Muscle layer of duodenum (tissue), 2 donors: Measurements from ENCODE around the gene ZBTB25.

Source experiments
- H3K27ac ChIP-seq: one replicate; pipeline ENCODE4 v1.7.0; 2013; ENCODE audit warnings: mild to moderate bottlenecking, low read length
- H3K27me3 ChIP-seq: one replicate; pipeline ENCODE4 v1.7.0; 2013; ENCODE audit warnings: low read depth, mild to moderate bottlenecking, control low read depth, low read length
- H3K36me3 ChIP-seq, 2 donors: one replicate each; pipeline ENCODE4 v1.7.0; 2013; ENCODE audit warnings: low read length in 2 of 2, control low read depth in 1 of 2, mild to moderate bottlenecking in 1 of 2; ENCODE audit not compliant: insufficient read depth in 2 of 2, control insufficient read depth in 1 of 2
- H3K4me1 ChIP-seq, 2 donors: one replicate each; pipeline ENCODE4 v1.7.0; 2013; ENCODE audit warnings: low read length in 2 of 2, mild to moderate bottlenecking in 2 of 2, control low read depth in 1 of 2, moderate library complexity in 1 of 2; ENCODE audit not compliant: insufficient read depth in 2 of 2, control insufficient read depth in 1 of 2
- H3K4me3 ChIP-seq, 2 donors: one replicate each; pipeline ENCODE4 v1.7.0; 2013; ENCODE audit warnings: low read length in 2 of 2, low read depth in 1 of 2, mild to moderate bottlenecking in 1 of 2
- H3K9me3 ChIP-seq, 2 donors: one replicate each; pipeline ENCODE4 v1.7.0; 2013; ENCODE audit warnings: low read length in 2 of 2, control low read depth in 1 of 2, mild to moderate bottlenecking in 1 of 2; ENCODE audit not compliant: control insufficient read depth in 1 of 2
- donor health status: healthy.

The ZBTB25 gene

GRCh38 chr14:64509036-64509435 is 5.4 kb upstream of the ZBTB25 start:
- no peaks in the 10 kb centered on the region for H3K27me3 ChIP-seq
- peaks cover 0 to 4% of the 10 kb centered on the region in 2 donors for H3K36me3 ChIP-seq
- H3K27ac ChIP-seq: no peak overlapping the region
- H3K4me3 ChIP-seq: no peak overlapping the region
- peaks cover 23 to 30% of the 10 kb centered on the region in 2 donors for H3K4me1 ChIP-seq
- no peaks in the 10 kb centered on the region for H3K9me3 ChIP-seq

DNA sequence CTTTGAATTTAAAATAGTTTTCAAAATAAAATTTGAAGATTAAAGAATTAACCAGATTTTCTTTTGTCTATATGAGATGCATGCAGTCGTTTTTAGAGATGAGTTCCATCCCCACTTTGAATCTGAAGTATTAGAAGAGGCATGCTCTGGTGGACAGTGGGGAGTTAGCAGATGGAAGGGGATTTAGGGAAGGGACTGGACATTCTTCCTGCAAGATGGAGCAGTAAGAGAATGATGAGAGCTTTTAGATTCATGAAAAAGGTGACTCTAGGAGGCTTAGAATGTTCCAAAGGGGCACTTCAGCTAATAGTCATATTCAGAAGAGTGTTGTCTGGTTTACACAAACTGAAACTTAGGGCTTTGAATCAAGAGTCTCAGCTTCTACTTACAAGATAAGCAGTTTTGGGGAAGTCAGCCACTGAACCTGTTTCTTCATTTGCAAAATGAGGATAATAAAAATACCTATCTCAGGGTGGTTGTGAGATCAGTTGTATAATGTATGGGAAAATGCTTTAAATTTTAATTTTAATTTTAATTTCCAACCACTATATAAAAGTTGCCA is 4.7 kb upstream of the ZBTB25 start:
- Histone ChIP-seq H3K27ac (no peak overlapping the region), H3K4me1 (peaks cover 23 to 30% of the 10 kb centered on the region in 2 donors), H3K36me3 (peaks cover 0 to 8% of the 10 kb centered on the region in 2 donors), H3K9me3 (no peaks in the 10 kb centered on the region), H3K27me3 (no peaks in the 10 kb centered on the region), H3K4me3 (no peak overlapping the region)

- Histone ChIP-seq H3K27ac (peak overlapping the region; percentile 50), H3K27me3 (no peaks in the 10 kb centered on the region), H3K4me1 (peaks cover 23 to 34% of the 10 kb centered on the region in 2 donors), H3K36me3 (peaks cover 0 to 8% of the 10 kb centered on the region in 2 donors), H3K9me3 (no peaks in the 10 kb centered on the region), H3K4me3 (no peak overlapping the region)
Measured at GRCh38 chr14:64507376-64508156, 3.9 kb upstream of the ZBTB25 start.

GRCh38 chr14:64506721-64507120 is 3.1 kb upstream of the ZBTB25 start:
- peak overlapping the region; percentile 50 for H3K27ac ChIP-seq

GRCh38 chr14:64504897-64505794 is 1.5 kb upstream of the ZBTB25 start:
- H3K27ac ChIP-seq: peak overlapping the region; percentile 93
- no peaks in the 10 kb centered on the region for H3K27me3 ChIP-seq
- H3K4me1 ChIP-seq: peaks cover 28 to 35% of the 10 kb centered on the region in 2 donors
- peaks cover 0 to 8% of the 10 kb centered on the region in 2 donors for H3K36me3 ChIP-seq
- peak overlapping the region; percentile 90 to 97 for H3K4me3 ChIP-seq
- no peaks in the 10 kb centered on the region for H3K9me3 ChIP-seq

More at GRCh38 chr14:64506721-64507120, 3.1 kb upstream of the ZBTB25 start:
- H3K4me3 ChIP-seq: peak overlapping the region; percentile 35 to 90
- H3K36me3 ChIP-seq: peaks cover 0 to 8% of the 10 kb centered on the region in 2 donors
- H3K4me1 ChIP-seq: peaks cover 31 to 42% of the 10 kb centered on the region in 2 donors
- H3K27me3 ChIP-seq: no peaks in the 10 kb centered on the region
- no peaks in the 10 kb centered on the region for H3K9me3 ChIP-seq

GRCh38 chr14:64504310-64504896 is 765 bp upstream of the ZBTB25 start, which contains the start of gene ZBTB1:
TSS of gene ZBTB1 (plus strand) at chr14:64504770. CDS start at chr14:64521505, 16,735 bp downstream.
- Histone ChIP-seq H3K27ac (peak within 1 kb of the TSS; percentile 93), H3K36me3 (peaks cover 0 to 8% of the 10 kb centered on the region in 2 donors), H3K4me1 (peaks cover 28 to 34% of the 10 kb centered on the region in 2 donors), H3K4me3 (peak within 1 kb of the TSS; percentile 90 to 97), H3K9me3 (no peaks in the 10 kb centered on the region), H3K27me3 (no peaks in the 10 kb centered on the region)

DNA sequence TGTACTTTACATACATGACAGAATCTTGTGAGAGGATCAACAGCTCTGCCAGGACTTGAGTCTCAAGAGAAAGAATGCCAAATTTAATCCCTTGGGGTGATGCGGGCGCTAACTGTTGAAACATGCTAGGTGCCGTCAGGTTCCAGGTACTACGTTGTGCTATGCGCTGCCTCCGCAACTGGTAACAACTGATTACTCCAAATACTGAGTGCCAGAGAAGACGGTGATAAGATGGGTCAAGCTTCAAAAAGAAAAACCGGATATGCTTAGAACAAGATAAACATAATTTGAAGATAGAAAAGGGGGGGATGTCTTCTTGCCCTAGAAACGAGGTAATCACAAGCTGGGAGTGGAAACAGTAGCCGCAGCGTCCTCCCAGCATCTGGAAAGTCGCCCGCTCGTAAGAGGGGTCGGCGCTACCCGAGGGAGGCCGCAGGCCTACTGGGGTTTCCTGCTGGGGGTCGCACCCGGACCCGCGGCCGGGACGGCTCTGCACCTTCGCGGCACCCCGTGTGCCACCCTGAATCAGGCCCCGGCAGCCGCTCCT is 678 bp downstream of the ZBTB25 start:
- Histone ChIP-seq H3K27me3 (no peaks in the 10 kb centered on the region), H3K27ac (peak overlapping the region; percentile 93), H3K4me3 (peak overlapping the region; percentile 81 to 90), H3K9me3 (no peaks in the 10 kb centered on the region), H3K4me1 (peaks cover 28 to 34% of the 10 kb centered on the region in 2 donors), H3K36me3 (peaks cover 0 to 8% of the 10 kb centered on the region in 2 donors)

- peaks cover 25 to 34% of the 10 kb centered on the region in 2 donors for H3K4me1 ChIP-seq
- H3K9me3 ChIP-seq: no peaks in the 10 kb centered on the region
- H3K36me3 ChIP-seq: peaks cover 0 to 8% of the 10 kb centered on the region in 2 donors
- H3K27me3 ChIP-seq: no peaks in the 10 kb centered on the region
- H3K27ac ChIP-seq: peak overlapping the region; percentile 93
- peak overlapping the region; percentile 81 to 90 for H3K4me3 ChIP-seq
Measured at GRCh38 chr14:64502456-64502855, 1.2 kb downstream of the ZBTB25 start.

DNA sequence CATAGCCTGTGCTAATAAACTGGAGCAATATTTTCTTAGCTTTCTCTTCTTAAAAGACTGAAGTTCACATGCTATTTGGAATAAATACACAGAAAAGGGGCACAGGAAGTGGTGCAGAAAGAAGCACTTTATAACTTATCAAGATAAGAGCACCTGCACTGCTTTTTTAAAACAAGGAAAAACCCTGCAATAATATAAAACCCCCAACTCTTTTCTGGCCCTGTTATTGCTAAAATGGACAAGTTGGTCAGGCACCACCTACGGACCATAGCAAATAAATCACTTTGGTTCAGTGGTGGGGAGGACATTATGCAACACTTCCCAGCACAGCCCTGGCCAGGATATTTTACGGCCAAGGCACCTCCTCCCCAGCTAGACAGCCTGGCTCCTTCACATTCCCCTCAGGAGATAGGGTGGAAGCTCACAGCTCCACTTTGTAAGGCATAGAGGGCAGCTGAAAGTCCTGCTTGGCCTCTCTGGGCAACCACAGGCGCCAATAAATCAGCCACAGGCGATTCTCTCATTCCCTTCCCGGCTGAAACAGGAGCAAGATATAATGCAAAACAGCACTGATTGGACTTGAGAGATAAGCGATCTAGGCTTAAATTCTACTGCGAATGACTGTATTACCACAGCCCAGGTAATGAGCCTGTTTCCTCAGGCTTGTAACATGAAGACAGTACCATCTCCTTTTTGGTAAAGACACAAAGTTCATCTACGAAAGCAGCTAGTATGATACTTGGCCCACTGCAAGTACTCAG is 2.0 kb downstream of the ZBTB25 start:
- peak overlapping the region; percentile 93 for H3K27ac ChIP-seq
- peaks cover 0 to 8% of the 10 kb centered on the region in 2 donors for H3K36me3 ChIP-seq
- peak overlapping the region; percentile 81 to 90 for H3K4me3 ChIP-seq
- peaks cover 17 to 25% of the 10 kb centered on the region in 2 donors for H3K4me1 ChIP-seq
- H3K27me3 ChIP-seq: no peaks in the 10 kb centered on the region
- H3K9me3 ChIP-seq: no peaks in the 10 kb centered on the region

GRCh38 chr14:64500088-64500487 is 3.5 kb downstream of the ZBTB25 start:
- H3K27me3 ChIP-seq: no peaks in the 10 kb centered on the region
- H3K27ac ChIP-seq: no peak overlapping the region
- H3K4me3 ChIP-seq: no peak overlapping the region
- peaks cover 15 to 18% of the 10 kb centered on the region in 2 donors for H3K4me1 ChIP-seq
- no peaks in the 10 kb centered on the region for H3K9me3 ChIP-seq
- peaks cover 0 to 8% of the 10 kb centered on the region in 2 donors for H3K36me3 ChIP-seq
